Lower leg skin (tissue), 3 donors: ENCODE data around the gene PALLD.

ENCODE experiments used
- CTCF ChIP-seq, 3 donors: fragments of 450-650 bp; IDR thresholded peaks; one replicate each; pipeline ENCODE4 v1.5.1; 2016; ENCODE audit warnings: antibody characterized with exemption in 3 of 3, mild to moderate bottlenecking in 3 of 3, moderate library complexity in 2 of 3
- POLR2A ChIP-seq, 2 donors: fragments of 450-650 bp; IDR thresholded peaks; one replicate each; pipeline ENCODE4 v1.6.1; 2016 to 2017; ENCODE audit warnings: antibody characterized with exemption in 2 of 2, mild to moderate bottlenecking in 1 of 2, moderate library complexity in 1 of 2

- no peak for TF ChIP-seq CTCF (IDR thresholded peaks at IDR 0.05)
- TF ChIP-seq POLR2A (IDR thresholded peaks at IDR 0.05) = no peak
Measured at GRCh38 chr4:168503652-168504362, 7.0 kb downstream of the PALLD start.
